ENCODE results near the gene MAGEF1.

GRCh38 chr3:184665101-184665500 is 46.8 kb downstream of the MAGEF1 start:
- TF ChIP-seq ZSCAN29 (IDR thresholded peaks at IDR 0.05) (no peak), CREM (IDR thresholded peaks at IDR 0.05; ENCODE audit: low read depth) (no peak), REST (IDR thresholded peaks at IDR 0.05; ENCODE audit: low read depth, low read length) (no peak), SUPT20H (IDR thresholded peaks at IDR 0.05; ENCODE audit: borderline replicate concordance, control insufficient read depth, low read depth, low read length) (no peak), STAT3 (IDR thresholded peaks at IDR 0.05; ENCODE audit: low read depth, low read length) (no peak), PAX5 (IDR thresholded peaks at IDR 0.05; ENCODE audit: borderline replicate concordance, low read depth, low read length) (no peak), RAD21 (IDR thresholded peaks at IDR 0.05; ENCODE audit: insufficient read depth, low read depth, low read length) (no peak), FOXK2 (IDR thresholded peaks at IDR 0.05) (no peak)
- TF ChIP-seq, protein P1, sequence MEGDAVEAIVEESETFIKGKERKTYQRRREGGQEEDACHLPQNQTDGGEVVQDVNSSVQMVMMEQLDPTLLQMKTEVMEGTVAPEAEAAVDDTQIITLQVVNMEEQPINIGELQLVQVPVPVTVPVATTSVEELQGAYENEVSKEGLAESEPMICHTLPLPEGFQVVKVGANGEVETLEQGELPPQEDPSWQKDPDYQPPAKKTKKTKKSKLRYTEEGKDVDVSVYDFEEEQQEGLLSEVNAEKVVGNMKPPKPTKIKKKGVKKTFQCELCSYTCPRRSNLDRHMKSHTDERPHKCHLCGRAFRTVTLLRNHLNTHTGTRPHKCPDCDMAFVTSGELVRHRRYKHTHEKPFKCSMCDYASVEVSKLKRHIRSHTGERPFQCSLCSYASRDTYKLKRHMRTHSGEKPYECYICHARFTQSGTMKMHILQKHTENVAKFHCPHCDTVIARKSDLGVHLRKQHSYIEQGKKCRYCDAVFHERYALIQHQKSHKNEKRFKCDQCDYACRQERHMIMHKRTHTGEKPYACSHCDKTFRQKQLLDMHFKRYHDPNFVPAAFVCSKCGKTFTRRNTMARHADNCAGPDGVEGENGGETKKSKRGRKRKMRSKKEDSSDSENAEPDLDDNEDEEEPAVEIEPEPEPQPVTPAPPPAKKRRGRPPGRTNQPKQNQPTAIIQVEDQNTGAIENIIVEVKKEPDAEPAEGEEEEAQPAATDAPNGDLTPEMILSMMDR (IDR thresholded peaks at IDR 0.05 in 2 of 3, conservative IDR thresholded peaks at IDR 0.05 in 1 of 3; ENCODE audit: control insufficient read depth in 2 of 3, extremely low read depth in 1 of 3, insufficient read depth in 1 of 3, low read depth in 3 of 3, low read length in 3 of 3) = no peak
- TF ChIP-seq, protein P2, sequence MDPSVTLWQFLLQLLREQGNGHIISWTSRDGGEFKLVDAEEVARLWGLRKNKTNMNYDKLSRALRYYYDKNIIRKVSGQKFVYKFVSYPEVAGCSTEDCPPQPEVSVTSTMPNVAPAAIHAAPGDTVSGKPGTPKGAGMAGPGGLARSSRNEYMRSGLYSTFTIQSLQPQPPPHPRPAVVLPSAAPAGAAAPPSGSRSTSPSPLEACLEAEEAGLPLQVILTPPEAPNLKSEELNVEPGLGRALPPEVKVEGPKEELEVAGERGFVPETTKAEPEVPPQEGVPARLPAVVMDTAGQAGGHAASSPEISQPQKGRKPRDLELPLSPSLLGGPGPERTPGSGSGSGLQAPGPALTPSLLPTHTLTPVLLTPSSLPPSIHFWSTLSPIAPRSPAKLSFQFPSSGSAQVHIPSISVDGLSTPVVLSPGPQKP (IDR thresholded peaks at IDR 0.05; ENCODE audit: low read depth, low read length) = no peak

Measured in GM12878 (cell line).